ENCODE measurements around the gene NPSR1.
"Not testable (repeated sequence)": the region's sequence is repeated elsewhere in the genome, so short reads cannot be mapped to it uniquely, and the experiment has no call there.

DNA sequence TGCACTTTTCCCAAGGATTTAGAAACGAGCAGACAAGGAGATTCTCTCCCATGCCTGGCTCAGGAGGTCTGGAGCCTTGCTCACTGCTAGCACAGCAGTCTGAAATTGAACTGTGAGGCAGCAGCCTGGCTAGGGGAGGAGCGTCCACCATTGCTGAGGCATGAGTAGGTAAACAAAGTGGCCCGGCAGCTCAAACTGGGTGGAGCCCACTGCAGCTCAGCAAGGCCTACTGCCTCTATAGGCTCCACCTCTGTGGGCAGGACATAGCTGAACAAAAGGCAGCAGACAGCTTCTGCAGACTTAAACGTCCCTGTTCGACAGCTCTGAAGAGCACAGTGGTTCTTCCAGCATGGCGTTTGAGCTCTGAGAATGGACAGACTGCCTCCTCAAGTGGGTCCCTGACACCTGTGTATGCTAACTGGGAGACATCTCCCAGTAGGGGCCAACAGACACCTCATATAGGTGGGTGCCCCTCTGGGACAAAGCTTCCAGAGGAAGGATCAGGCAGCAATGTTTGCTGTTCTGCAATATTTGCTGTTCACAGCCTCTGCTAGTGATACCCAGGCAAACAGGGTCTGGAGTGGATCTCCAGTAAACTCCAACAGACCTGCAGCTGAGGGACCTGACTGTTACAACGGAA, 156.3 kb downstream of the NPSR1 start:
- not testable (repeated sequence) for TF ChIP-seq CTCF, POLR2A (IDR thresholded peaks at IDR 0.05)

Data from sigmoid colon (tissue), 3 donors.